ENCODE measurements around the gene EIPR1.

EIPR1 gene

DNA sequence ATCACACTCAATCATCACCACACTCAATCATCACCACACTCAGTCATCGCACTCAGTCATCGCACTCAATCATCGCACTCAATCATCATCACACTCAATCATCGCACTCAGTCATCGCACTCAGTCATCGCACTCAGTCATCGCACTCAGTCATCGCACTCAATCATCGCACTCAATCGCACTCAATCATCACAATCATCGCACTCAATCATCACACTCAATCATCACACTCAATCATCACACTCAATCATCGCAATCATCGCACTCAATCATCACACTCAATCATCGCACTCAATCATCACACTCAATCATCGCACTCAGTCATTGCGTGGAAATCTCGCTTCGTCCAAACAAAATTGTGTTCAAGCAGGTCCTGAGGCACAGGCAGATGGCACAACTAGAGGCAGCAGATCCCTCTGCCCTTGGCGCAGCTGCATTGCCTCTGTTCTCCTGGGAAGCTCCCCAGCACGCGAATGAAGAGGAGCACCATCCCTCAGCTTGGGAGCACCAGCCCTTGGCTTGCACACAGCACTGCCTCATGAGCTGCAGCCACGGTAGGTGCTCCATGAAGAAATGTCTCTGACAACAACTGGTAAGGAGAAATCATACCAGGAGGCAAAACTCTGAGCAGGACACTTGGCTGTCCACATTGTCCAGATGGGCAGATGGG lies 108.1 kb downstream of the EIPR1 start:
- DNase-seq (ENCODE audit: low read depth, low spot score) = no peak

DNA sequence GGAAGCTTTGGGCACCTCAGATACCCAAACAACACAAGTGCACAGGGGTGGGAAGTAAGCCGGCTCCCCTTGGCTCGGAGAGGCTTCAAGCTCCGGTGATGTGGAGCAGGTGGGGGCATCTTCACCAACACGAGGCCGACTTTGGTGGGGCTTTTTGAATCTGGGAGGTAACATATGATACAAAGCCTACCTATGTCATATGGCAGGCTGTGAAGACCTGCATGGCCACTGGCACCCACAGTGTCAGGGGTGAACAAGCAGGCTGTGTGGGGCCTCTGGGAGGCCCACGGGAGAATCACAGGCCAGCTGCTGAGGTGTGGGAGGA lies 109.0 kb downstream of the EIPR1 start:
- DNase-seq (ENCODE audit: low read depth, low spot score) = no peak

DNA sequence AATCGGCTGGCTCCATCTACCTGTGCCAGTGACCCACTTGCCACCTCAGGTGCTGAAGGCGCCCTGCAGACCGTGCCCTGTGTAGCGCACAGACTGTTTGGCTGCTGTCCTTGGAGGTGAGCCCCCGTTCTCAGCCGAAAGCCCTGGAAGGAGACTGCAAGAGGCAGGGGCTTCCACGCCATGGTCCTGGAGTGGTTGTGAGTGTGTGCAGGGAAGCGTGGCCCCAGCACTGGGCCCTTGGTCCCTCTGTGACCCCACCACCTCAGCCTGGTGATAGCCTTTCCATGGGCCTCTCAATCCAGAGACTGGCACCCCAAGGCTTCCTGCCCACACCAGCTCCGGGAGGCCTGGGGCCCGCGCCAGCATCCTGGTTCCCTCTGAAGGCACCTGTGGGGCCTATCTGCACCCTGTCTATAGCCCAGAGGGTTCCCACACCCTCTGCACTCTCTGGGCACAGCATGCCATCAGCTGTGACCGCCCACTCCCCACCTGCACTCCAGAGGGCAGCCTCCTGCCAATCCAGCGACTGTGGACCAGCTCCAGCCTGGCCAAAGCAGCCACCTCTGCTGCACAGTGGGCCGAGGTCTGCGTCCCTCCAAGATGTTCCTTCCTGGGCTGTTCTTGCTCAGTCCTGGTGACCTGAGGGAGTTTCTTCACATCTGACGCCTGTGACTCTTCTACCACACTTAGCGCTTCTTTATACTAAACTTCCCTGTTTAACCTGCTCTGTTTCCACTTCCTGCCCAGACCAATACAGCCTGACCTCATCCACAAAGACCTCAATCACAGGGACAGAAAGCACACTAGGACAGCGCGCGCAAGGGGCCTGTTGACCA lies 109.5 kb downstream of the EIPR1 start:
- DNase-seq (ENCODE audit: low read depth, low spot score) = no peak

DNA sequence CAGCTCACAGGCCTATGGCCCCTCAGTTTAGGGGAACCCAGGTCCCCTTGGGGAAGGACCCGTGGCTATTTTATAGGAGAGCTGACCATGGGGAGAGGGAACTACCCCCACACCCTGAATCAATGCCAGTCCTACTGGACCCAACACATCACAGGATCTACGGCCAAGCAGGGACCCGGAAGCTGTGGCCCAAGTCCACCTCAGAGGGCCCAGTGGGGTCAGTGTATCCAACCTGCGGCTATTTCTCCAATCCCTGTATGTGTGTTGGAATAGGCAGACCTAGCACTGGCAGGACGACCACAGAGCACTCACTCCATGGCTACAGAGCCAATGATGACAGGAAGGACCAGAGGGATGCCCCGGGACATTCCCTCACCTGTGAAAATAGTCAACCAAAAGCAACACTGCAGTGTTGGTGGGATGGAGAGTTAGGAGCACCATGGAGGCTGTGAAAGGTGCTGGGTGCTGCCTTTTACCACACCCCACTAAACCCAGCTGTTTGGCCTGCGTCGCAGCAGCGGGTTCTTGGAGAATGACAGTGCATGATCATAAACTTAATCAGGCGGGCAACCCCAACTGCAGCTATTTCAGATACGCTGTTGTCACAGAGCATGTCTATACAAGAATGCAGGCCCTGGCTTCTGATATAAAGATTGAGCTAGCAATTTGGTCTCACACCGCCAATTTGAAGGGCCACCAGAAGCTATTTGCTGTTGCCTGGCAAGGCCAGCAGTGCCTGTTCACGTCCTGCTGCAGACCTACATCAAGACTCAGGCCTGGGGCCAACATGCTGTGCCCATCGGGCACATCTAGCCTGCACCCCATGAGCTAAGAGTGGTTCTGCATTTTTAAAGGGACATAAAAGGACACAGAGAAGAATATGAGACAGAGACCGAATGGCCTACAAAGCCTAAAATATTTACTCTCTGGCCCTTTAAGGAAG lies 110.4 kb downstream of the EIPR1 start:
- no peak for DNase-seq (ENCODE audit: low read depth, low spot score)

DNA sequence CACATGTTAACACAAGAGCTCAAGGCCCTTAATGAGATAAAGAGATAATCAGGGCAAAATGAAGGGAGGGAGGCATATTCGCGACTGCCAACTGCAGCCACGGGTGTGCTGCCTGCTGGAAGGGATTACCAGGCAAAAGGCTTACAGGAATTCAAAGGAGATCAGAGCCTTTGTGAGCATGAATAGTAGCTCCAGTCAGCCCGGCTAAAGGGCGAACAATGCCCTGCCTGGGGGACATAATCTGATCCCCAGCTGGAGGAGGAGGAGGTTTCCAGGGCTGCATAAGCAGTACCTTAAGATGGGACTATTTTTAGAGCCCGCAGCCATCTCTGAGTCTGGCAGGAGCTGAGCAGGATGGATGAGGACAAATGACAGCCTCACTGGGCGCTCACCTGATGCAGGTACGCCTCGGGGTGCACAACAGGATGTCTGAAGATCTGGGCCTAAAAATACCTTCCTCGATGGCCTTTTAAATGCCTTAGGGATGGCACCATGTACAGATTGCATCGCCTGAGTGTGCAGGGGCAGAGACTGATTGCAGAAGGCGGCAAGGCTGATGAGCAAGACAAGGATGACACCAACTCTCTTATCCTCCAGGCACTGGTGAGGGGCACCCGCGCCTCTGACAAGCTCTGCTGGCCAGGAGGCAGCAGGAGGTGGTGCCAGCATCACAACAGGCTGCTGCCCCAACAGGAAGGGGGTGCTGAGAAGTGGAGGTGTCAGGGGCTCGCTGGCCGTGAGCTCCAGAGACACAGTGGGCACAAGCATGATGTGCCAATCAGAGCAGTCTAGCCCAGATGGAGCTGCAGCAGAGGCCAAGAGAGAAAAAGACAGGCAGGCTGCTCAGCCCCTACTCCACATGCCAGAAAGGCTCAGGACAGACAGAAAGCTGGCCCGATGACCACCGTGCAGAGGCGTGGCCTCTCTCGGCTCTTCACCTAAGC lies 111.4 kb downstream of the EIPR1 start:
- DNase-seq (ENCODE audit: low read depth, low spot score) = no peak

DNA sequence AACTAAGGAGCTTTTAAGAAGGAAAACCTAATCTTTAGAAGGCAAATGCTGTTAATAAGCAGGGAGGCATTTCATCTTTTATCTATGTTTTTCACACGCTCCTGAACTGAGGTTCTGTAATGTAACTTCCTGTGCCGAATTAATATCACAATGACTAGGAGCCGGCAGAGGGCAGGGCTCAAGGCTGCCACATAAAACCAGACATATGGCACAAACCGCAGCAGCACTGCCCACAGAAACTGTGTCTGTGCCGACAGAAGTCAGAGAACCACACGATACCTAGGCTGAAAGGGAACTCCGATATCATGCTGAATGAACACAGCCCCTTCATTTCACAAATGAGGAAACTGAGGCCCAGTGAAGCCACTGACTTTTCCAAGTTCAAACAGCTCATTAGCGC lies 112.1 kb downstream of the EIPR1 start:
- DNase-seq (ENCODE audit: low read depth, low spot score) = no peak

DNA sequence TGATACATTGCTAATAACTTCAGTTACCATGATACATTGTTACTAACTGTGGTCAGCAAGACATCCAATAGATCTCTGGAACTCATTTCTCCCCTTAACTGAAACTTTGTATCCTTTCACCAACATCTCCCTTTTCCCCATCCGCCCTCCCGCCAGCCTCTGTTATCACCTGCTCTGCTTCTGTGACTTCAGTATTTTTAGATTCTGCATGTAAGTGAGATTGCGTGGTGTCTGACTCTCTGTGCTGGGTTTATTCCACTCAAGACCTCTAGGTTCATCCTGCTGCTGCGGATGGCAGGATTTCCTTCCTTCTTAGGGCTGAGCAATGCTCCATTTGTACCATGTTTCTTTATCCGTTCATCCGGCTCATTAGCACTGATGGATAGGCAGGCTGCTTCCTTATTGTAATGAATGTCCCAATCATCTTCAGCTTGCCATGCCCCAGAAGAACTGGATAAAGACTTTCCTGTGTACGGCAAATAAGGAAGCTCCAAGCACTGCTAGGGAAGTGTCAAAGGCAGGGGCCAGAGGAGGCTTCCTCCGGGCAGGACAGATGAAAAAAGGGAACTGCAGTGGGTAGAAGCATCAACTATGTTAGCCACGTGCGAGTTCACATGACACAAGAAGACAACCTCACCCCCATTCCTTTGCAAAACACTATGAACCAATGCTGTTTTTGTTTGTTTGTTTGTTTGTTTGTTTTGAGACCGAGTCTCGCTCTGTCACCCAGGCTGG lies 113.4 kb downstream of the EIPR1 start:
- no peak for DNase-seq (ENCODE audit: low read depth, low spot score)

DNA sequence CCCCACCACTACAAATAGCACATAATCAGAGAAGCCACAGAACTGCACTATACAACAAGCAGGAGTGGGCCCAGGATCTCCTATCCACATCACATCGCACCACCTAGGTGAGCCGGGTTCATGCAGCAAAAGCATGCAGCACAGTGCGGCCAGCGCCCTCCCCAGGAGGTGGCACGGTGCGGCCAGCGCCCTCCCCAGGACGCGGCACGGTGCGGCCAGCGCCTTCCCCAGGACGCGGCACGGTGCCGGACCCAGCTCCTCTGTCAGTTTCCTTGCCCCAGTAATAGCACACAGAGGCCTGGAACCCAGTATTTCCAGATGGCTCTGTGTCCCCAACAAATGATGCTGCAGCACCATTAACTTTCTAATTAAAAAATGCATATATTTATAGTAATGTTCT lies 114.1 kb downstream of the EIPR1 start:
- no peak for DNase-seq (ENCODE audit: low read depth, low spot score)

DNA sequence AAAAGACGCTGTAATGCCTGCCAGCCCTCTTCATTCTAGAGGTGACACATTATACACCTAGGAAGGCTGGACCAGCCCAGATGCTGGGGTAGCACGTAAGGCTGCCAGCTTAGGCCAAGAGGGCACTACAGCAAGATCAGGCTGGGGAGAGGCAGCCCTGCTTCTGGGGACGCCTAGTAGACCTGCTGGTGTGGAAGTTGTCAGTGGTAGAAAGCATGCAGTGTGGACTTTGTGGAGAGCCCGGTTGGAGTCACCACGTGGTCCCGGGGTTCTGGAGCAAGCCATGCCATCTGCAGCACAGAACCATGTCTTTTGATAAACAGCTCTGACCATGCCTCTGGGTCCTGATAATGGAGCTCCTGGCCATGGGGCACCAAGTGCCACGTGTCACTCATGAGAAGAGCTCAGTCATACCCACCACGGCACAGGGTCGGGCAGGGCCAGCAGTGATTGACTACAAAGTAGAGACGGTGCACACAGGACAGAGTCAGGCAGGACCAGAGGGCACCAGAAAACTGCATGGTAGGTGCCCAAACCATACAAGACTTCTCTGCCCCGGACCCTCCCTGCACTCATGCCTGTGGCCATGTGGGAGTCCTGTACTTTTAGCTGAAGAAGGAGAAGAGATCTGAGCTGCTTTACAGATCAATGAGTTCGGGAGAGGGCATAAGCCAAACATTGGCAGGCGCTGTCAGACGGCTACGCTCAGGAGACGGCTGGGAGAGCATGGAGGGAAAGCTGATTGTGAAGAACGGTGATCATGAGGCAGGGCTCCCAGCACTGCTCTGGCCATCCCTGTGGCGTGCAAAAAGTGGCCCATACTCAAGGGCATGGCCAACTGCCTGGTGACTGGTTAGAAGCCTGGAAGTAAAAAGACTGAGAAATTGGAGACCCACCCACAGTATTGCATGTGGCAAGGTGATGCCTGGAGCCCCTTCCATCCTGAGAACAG lies 114.9 kb downstream of the EIPR1 start:
- no peak for DNase-seq (ENCODE audit: low read depth, low spot score)

DNA sequence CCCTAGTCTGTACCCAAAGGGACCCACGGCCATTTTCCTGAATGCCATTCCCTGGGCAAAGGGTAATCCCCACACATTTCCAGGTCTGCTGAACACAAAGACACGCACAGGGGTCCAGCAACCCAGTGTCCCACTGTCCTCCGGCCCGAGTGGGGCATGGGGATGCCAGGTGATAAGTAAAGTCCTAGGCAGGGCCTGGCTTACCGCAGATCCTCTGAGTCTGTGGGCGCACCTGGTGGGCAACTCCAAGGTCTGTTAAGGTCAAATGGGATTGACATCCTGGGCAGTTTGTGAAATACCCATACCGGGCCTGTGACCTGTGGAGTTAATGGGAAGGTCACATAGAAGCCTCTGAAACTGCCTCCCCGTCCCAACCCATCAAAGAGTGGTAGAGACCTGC lies 116.1 kb downstream of the EIPR1 start:
- DNase-seq (ENCODE audit: low read depth, low spot score) = no peak

DNA sequence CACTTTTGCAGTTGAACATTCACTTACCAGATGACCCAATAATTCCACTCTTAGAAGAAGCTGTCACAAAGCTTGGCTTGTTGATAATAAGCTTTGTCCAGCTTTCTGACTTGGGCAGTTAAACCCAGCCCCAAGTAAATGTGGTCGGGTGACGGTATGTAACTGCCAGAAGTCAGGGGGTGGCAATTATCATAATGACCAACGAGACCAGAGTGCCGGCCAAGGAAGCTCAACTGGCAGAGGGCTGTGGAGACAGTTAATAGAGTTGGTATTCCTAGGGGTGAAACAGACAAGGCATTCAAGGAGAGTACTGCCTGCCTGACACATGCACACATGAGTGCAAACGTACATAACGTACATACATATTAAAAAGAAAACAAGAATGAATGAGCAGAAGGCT lies 116.7 kb downstream of the EIPR1 start:
- DNase-seq (ENCODE audit: low read depth, low spot score) = no peak

DNA sequence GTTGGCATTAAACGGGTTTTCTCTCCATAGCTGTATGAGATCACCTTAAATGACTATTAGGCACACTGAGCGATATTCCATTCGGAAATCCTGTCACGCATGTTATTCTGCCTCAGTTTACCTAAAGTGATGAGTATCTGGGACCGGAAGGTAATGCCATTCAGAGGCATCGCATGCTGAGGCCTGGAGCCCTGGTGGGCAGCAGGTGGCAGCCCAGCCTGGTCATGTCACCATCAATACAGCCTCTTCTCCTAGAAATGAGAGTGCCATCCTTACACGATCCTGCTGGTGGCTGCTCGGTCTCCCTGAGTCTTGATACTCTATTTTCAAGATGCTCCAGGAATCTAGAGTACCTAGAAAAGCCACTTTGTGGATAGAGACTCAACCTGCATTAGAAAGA lies 119.8 kb downstream of the EIPR1 start:
- no peak for DNase-seq (ENCODE audit: low read depth, low spot score)

DNA sequence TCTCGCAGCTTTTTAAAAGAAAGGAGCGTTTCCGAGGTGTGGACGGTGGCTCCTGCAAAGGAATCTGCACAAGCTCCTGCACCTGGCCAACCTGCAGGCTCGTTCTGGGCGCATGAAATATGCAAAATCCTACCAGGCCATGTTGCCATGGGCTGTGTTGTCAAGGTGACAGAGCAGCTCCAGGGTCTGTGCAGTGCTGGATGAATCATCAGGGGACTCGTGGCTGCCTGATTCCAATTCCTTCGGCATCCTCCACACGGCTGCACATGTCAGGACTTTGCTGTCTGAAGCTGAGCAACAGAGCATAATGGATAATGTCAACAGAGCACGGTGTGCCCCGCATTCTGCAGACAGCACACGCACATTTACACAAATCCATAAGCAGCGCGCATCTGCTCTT lies 120.5 kb downstream of the EIPR1 start:
- DNase-seq (ENCODE audit: low read depth, low spot score) = no peak

DNA sequence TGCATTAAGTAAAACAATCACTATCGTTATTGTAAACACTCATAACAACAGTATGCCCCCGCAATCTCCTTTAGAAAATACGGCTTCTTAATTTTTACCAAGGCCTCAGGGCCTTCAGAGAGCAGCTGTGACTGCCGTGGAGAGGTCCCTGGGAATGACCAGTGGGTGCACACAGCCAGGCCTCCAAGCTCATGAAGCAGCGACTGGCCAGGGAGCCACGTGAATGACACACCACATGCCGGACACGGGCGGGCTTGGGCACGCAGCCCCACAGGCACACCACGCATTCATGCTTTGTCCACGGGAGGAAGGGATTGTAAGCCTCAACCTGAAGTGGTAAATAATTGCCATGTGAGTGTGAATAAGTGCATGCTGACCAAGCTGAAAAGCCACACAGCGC lies 121.0 kb downstream of the EIPR1 start:
- DNase-seq (ENCODE audit: low read depth, low spot score) = no peak

DNA sequence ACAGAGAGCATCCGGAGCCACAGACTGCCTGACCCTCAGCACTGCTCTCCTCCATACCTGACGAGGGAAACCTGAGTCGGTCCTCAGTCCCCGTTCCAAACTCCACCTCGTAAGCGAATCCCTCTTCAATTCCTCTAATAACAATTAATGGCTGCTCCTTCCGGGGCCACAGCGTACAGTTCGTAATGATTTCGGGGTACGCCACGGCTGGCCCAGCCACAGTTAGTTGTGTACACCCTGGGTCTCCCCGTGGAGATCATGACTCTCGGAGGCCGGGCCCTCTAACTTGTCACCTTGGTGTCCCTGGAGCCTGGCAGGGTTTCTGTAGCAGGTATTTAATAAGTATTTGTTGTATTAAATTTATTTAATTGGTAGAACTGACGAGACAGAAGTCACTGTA lies 121.5 kb downstream of the EIPR1 start:
- no peak for DNase-seq (ENCODE audit: low read depth, low spot score)

DNA sequence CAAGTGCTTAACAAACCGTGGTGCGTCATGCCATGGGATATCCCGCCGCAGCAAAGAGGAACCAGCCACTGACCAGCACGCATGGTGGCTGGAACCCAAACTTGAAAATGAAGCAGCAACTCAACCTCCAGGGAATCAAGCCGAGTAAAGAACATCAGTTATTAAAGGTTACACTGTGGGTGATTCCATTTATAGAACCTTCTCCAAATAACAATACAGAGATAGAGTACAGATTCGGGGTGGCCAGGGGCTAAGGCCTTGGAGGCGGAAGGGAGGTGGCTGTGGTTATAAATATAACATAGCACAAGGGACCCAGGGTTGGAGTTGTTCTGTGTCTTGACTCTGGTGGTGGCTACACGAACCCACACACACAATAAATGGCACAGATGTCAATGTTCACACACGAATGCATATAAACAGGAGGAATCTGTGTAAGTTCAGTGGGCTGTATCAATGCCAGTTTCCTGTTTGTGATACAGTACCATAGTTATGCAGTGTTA lies 123.1 kb downstream of the EIPR1 start:
- DNase-seq (ENCODE audit: low read depth, low spot score) = no peak

DNA sequence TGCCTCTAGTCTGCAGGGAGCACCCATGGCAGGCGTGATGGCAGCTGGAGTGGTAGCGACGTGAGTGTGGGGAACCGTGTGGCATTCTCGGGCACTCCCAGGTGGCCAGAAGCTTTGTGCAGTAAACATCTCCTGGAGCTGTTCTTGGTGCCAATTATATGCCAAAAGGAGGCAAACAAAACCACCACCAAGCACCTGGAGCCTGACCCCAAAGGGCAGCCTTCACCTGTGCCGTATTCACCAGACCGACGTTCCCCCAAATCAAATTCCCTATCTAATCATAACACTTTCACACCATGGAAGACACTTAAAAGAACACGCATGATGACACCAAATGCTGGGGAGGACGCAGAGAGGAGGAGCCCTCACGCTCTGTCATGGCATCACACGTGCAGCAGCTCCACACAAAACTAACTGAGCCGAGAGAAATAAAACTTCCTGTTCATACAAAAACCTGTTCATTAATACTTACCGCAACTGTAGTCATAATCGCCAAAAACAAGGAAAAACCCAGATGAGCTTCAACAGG lies 123.6 kb downstream of the EIPR1 start:
- no peak for DNase-seq (ENCODE audit: low read depth, low spot score)

DNA sequence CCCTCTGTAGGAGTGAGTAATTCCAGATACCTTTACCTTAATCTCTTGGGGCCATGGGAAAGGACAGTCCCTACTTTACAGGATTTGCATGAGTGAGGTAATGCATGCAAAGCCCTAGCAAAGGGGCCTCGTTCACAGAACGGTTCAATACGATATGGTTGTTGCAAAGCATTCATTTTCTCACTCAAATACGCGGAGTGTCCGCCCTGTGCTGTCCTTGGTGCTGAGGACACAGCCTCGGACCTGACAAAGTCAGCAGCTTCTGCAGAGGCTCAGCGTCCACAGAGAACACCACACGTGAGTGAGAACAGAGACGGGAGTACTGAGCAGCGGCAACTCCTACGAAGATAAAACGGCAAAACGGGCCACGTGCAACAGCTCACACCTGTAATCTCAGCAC lies 125.7 kb downstream of the EIPR1 start:
- DNase-seq (ENCODE audit: low read depth, low spot score) = no peak

DNA sequence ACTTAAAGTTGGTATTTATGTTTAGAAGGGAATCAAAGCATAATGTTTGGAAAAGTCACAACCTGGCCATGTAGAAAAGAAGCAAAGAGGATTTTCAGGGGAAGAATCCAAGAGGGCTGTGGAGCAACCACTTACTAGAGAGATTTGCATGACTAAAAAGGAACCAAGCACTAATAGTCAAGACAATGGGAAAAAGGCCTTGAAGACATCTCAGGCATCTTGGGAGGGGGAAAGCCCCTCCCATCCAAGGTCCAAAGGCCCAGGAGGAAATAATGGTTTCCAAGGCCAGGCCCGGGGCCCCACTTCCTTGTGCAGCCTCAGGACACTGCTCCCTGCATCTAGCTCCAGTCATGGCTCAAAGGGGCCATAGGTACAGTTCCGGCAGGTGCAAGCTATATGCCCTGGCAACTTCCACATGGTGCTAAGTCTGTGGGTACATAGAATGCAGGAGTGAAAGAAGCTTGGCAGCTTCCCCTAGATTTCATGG lies 128.1 kb downstream of the EIPR1 start:
- DNase-seq (ENCODE audit: low read depth, low spot score) = no peak

Measured in smooth muscle cell of the brain vasculature (primary cell).